HG02884 (cell line): ENCODE results near the gene TMEM181.
"Not testable (repeated sequence)": the region's sequence is repeated elsewhere in the genome, so short reads cannot be mapped to it uniquely, and the experiment has no call there.

Experiments
- ATAC-seq: cut with Tn5 transposase; IDR thresholded peaks from one replicate; pipeline ENCODE4 v1.9.1; 2021; ENCODE audit warnings: mild to moderate bottlenecking, moderate library complexity; ENCODE audit not compliant: unreplicated experiment

TMEM181 gene

GRCh38 chr6:158593670-158594069 is 33.8 kb downstream of the TMEM181 start:
- ATAC-seq: no peak

GRCh38 chr6:158595223-158595622 is 35.3 kb downstream of the TMEM181 start:
- ATAC-seq: no peak

GRCh38 chr6:158596861-158597260 is 37.0 kb downstream of the TMEM181 start:
- no peak for ATAC-seq

GRCh38 chr6:158597565-158597964 is 37.7 kb downstream of the TMEM181 start:
- ATAC-seq: no peak

- ATAC-seq: no peak
Observed at GRCh38 chr6:158599635-158600034, 39.7 kb downstream of the TMEM181 start.

GRCh38 chr6:158603261-158604047 is 43.6 kb downstream of the TMEM181 start:
- no peak for ATAC-seq

GRCh38 chr6:158604048-158604406 is 44.1 kb downstream of the TMEM181 start:
- no peak for ATAC-seq

GRCh38 chr6:158605266-158605878 is 45.5 kb downstream of the TMEM181 start:
- ATAC-seq: no peak

GRCh38 chr6:158606011-158606410 is 46.1 kb downstream of the TMEM181 start:
- ATAC-seq: not testable (repeated sequence)

- no peak for ATAC-seq
Observed at GRCh38 chr6:158606935-158607334, 47.0 kb downstream of the TMEM181 start.

GRCh38 chr6:158607411-158608170 is 47.7 kb downstream of the TMEM181 start:
- no peak for ATAC-seq

- ATAC-seq: no peak
Observed at GRCh38 chr6:158608221-158608620, 48.3 kb downstream of the TMEM181 start.

GRCh38 chr6:158609455-158610155 is 49.7 kb downstream of the TMEM181 start:
- ATAC-seq: no peak

- no peak for ATAC-seq
Observed at GRCh38 chr6:158610319-158610968, 50.6 kb downstream of the TMEM181 start.

- no peak for ATAC-seq
Observed at GRCh38 chr6:158611039-158611438, 51.1 kb downstream of the TMEM181 start.

- ATAC-seq: no peak
Observed at GRCh38 chr6:158611541-158612370, 51.9 kb downstream of the TMEM181 start.

GRCh38 chr6:158614606-158615005 is 54.7 kb downstream of the TMEM181 start:
- not testable (repeated sequence) for ATAC-seq

GRCh38 chr6:158618289-158618688 is 58.4 kb downstream of the TMEM181 start:
- ATAC-seq: not testable (repeated sequence)

- ATAC-seq: no peak
Observed at GRCh38 chr6:158619922-158620801, 60.3 kb downstream of the TMEM181 start.
